GM12878 (cell line): ENCODE results near the gene SEBOX. TPM values are rescaled to one million over a fixed set of nuclear protein-coding genes. Genes with fewer than 3 reads are reported as not detected.

ENCODE experiments used
- BACH1 ChIP-seq: fragments of 450-650 bp; IDR thresholded peaks from 2 replicates; pipeline ENCODE4 v1.6.1; 2017; ENCODE audit warnings: mild to moderate bottlenecking, borderline replicate concordance
- BHLHE40 ChIP-seq, 2 experiments: fragments of 450-650 bp in 1 of 2; IDR thresholded peaks; 2 replicates each; pipeline ENCODE4 v1.6.1; 2011 to 2017; ENCODE audit warnings: low read depth in 2 of 2, borderline replicate concordance in 1 of 2, improper control_type of control experiment in 1 of 2, low read length in 1 of 2, mild to moderate bottlenecking in 1 of 2
- CHD2 ChIP-seq: IDR thresholded peaks from 2 replicates; pipeline ENCODE4 v1.6.1; 2011; ENCODE audit warnings: low read depth, low read length, improper control_type of control experiment, borderline replicate concordance
- EGR1 ChIP-seq, 2 experiments: IDR thresholded peaks; 1 replicate in 1 of 2; 2 replicates in 1 of 2; pipeline ENCODE4 v1.6.1; 2011 to 2012; ENCODE audit warnings: low read depth in 2 of 2, low read length in 2 of 2, borderline replicate concordance in 1 of 2, mild to moderate bottlenecking in 1 of 2, moderate library complexity in 1 of 2
- HDAC2 ChIP-seq: fragments of 200-600 bp; sonication (generic); IDR thresholded peaks from 2 replicates; pipeline ENCODE4 v1.6.1; 2017
- LARP7 ChIP-seq: fragments of 450-650 bp; IDR thresholded peaks from 2 replicates; pipeline ENCODE4 v1.6.1; 2017; ENCODE audit warnings: mild to moderate bottlenecking
- MEF2A ChIP-seq: IDR thresholded peaks from 2 replicates; pipeline ENCODE4 v1.6.1; 2011; ENCODE audit warnings: low read depth, mild to moderate bottlenecking, low read length, moderate library complexity; ENCODE audit not compliant: insufficient read depth
- PAX5 ChIP-seq: IDR thresholded peaks from 2 replicates; pipeline ENCODE4 v1.6.1; 2011; ENCODE audit warnings: low read depth, low read length, borderline replicate concordance
- POLR2AphosphoS2 ChIP-seq: IDR thresholded peaks from 2 replicates; pipeline ENCODE4 v1.6.1; 2011; ENCODE audit warnings: low read depth, mild to moderate bottlenecking, low read length, improper control_type of control experiment, moderate library complexity
- RB1 ChIP-seq: fragments of 450-650 bp; formaldehyde crosslinking; IDR thresholded peaks from 2 replicates; pipeline ENCODE4 v1.6.1; 2017; ENCODE audit warnings: mild to moderate bottlenecking, borderline replicate concordance
- SIN3A ChIP-seq: IDR thresholded peaks from 2 replicates; pipeline ENCODE4 v1.6.1; 2012; ENCODE audit warnings: low read depth, low read length, improper control_type of control experiment
- SMAD5 ChIP-seq: IDR thresholded peaks from 2 replicates; pipeline ENCODE4 v1.6.1; 2016; ENCODE audit warnings: antibody characterized with exemption, low read depth
- SRF ChIP-seq, 2 experiments: IDR thresholded peaks; 2 replicates each; pipeline ENCODE4 v1.6.1; 2011; ENCODE audit warnings: low read depth in 2 of 2, low read length in 2 of 2, mild to moderate bottlenecking in 1 of 2, moderate library complexity in 1 of 2
- TBL1XR1 ChIP-seq: IDR thresholded peaks from 2 replicates; pipeline ENCODE4 v1.6.1; 2012; ENCODE audit warnings: low read depth, low read length, improper control_type of control experiment
- TCF12 ChIP-seq: IDR thresholded peaks from 2 replicates; pipeline ENCODE4 v1.6.1; 2011; ENCODE audit warnings: low read depth, mild to moderate bottlenecking, low read length
- polyA plus RNA-seq, 11 experiments: library from polyadenylated mRNA; depleted of rRNA in 4 of 11; unstranded in 6 of 11; stranded (reverse) in 5 of 11; fragments of >200 nt; fragmentation: Nextera tagmentation in 4 of 11; fragmentation: Illumina TruSeq in 1 of 11; extraction: Ambion mirVana in 4 of 11; extraction: Trizol in 1 of 11; gene quantifications; 1 replicate in 1 of 11; 2 replicates in 10 of 11; pipeline versions ENCODE4 v1.2.1 to v1.2.3, GENCODE V29; 2011 to 2016; ENCODE audit warnings: inconsistent platforms in 2 of 11, missing spikeins in 2 of 11, low read depth in 1 of 11
- total RNA-seq, 4 experiments: library from RNA; depleted of rRNA in 3 of 4; stranded (reverse); fragments of >200 nt in 3 of 4; fragmentation: Illumina TruSeq in 1 of 4; extraction: Trizol in 1 of 4; gene quantifications; 2 replicates each; pipeline versions ENCODE4 v1.2.1 to v1.2.3, GENCODE V29; 2013 to 2021
- TF ChIP-seq, protein P1 (sequence below): IDR thresholded peaks from 2 replicates; pipeline ENCODE4 v1.6.1; 2011; ENCODE audit warnings: borderline replicate concordance, low read depth, mild to moderate bottlenecking, moderate library complexity, mixed read lengths, low read length; ENCODE audit not compliant: insufficient read depth; ENCODE audit errors: extremely low read length
- TF ChIP-seq, protein P2 (sequence below): IDR thresholded peaks from 2 replicates; pipeline ENCODE4 v1.6.1; 2011; ENCODE audit warnings: low read depth, low read length, improper control_type of control experiment, borderline replicate concordance
- TF ChIP-seq, protein P3 (sequence below): fragments of 450-650 bp; conservative IDR thresholded peaks from 2 replicates; pipeline ENCODE4 v1.6.1; 2017; ENCODE audit warnings: mild to moderate bottlenecking, moderate library complexity
- TF ChIP-seq, protein P4 (sequence below): IDR thresholded peaks from 2 replicates; pipeline ENCODE4 v1.6.1; 2011; ENCODE audit warnings: borderline replicate concordance, low read depth, mild to moderate bottlenecking, moderate library complexity, low read length; ENCODE audit not compliant: insufficient read depth, poor library complexity, severe bottlenecking
- TF ChIP-seq, protein P5 (sequence below): fragments of 450-650 bp; IDR thresholded peaks from 2 replicates; pipeline ENCODE4 v1.6.1; 2018; ENCODE audit warnings: mild to moderate bottlenecking, low read depth, moderate library complexity; ENCODE audit not compliant: partially characterized antibody

SEBOX gene
- total and polyA plus RNA-seq, 10 of the 15 experiments (the other 5 are each of a cell fraction or from before 2014, with no cell fraction given): not detected

DNA sequence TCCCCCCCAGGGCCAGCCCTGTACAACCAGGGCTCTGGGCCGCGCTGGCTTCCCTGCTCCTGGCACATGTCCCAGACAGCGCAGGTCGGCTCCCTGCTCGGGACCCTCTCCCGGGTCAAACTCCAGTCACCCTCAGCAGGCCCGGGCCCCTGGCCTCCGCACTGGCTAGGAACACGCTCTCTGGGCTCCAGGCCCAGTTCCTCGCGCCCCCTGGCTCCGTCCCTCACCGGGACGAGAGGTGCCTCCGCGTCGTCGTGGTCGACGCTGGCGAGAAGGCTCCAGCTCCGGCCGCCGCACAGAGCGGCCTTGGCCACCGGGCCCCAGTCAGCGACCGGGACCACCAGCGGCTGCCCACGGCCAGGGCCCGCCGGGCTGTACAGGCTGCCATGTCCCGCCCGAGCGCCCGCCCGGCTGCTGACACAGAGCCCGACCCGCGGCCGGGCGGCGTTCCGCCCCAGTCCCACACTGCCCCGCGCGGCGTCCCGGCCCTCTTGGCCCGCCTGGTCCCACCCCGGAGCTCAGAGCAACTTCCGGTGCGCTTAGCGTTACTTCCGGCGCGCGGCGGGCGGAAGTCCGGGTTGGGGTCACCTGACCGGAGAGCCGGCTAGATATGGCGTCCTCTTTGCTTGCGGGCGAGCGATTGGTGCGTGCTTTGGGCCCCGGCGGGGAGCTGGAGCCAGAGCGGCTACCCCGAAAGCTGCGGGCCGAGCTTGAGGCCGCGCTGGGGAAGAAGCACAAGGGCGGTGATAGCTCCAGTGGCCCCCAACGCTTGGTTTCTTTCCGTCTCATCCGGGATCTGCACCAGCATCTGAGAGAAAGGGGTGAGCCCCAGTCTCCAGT, 7.7 kb downstream of the SEBOX start, which contains the start of gene POLDIP2 (continued):
- TF ChIP-seq, protein P1, sequence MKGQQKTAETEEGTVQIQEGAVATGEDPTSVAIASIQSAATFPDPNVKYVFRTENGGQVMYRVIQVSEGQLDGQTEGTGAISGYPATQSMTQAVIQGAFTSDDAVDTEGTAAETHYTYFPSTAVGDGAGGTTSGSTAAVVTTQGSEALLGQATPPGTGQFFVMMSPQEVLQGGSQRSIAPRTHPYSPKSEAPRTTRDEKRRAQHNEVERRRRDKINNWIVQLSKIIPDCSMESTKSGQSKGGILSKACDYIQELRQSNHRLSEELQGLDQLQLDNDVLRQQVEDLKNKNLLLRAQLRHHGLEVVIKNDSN: peak; percentile 91
- peak; percentile 82; the same call in 1 of the 2 replicates for TF ChIP-seq RB1
- TF ChIP-seq TCF12: no peak
- TF ChIP-seq BACH1: peak; percentile 86
- TF ChIP-seq BHLHE40 (IDR thresholded peaks at IDR 0.05; ENCODE audit: borderline replicate concordance in 1 of 2, low read depth in 2 of 2, low read length in 1 of 2): peak; percentile 61 to 76; a peak in 3 of 4 replicates
- TF ChIP-seq SMAD5: peak; percentile 21; the same call in 1 of the 2 replicates
- TF ChIP-seq SRF (IDR thresholded peaks at IDR 0.05; ENCODE audit: low read depth in 2 of 2, low read length in 2 of 2): peak; percentile 36 to 80; a peak in 3 of 4 replicates
- TF ChIP-seq, protein P2, sequence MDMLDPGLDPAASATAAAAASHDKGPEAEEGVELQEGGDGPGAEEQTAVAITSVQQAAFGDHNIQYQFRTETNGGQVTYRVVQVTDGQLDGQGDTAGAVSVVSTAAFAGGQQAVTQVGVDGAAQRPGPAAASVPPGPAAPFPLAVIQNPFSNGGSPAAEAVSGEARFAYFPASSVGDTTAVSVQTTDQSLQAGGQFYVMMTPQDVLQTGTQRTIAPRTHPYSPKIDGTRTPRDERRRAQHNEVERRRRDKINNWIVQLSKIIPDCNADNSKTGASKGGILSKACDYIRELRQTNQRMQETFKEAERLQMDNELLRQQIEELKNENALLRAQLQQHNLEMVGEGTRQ: peak; percentile 80
- TF ChIP-seq TBL1XR1: peak; percentile 44; the same call in 1 of the 2 replicates
- TF ChIP-seq MEF2A: 0 out of 2 replicates have a peak, but pooled peaks have one; percentile 47
- TF ChIP-seq PAX5: no peak
- TF ChIP-seq EGR1 (IDR thresholded peaks at IDR 0.05; ENCODE audit: borderline replicate concordance in 1 of 2, low read depth in 2 of 2, low read length in 2 of 2): peak; percentile 52 to 69; a peak in 2 of 3 replicates
- peak; percentile 97 for TF ChIP-seq HDAC2
- TF ChIP-seq, protein P3, sequence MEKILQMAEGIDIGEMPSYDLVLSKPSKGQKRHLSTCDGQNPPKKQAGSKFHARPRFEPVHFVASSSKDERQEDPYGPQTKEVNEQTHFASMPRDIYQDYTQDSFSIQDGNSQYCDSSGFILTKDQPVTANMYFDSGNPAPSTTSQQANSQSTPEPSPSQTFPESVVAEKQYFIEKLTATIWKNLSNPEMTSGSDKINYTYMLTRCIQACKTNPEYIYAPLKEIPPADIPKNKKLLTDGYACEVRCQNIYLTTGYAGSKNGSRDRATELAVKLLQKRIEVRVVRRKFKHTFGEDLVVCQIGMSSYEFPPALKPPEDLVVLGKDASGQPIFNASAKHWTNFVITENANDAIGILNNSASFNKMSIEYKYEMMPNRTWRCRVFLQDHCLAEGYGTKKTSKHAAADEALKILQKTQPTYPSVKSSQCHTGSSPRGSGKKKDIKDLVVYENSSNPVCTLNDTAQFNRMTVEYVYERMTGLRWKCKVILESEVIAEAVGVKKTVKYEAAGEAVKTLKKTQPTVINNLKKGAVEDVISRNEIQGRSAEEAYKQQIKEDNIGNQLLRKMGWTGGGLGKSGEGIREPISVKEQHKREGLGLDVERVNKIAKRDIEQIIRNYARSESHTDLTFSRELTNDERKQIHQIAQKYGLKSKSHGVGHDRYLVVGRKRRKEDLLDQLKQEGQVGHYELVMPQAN: peak; percentile 79
- peak; percentile 74; the same call in 1 of the 2 replicates for TF ChIP-seq CHD2
- TF ChIP-seq SIN3A: peak; percentile 94
- TF ChIP-seq, protein P4, sequence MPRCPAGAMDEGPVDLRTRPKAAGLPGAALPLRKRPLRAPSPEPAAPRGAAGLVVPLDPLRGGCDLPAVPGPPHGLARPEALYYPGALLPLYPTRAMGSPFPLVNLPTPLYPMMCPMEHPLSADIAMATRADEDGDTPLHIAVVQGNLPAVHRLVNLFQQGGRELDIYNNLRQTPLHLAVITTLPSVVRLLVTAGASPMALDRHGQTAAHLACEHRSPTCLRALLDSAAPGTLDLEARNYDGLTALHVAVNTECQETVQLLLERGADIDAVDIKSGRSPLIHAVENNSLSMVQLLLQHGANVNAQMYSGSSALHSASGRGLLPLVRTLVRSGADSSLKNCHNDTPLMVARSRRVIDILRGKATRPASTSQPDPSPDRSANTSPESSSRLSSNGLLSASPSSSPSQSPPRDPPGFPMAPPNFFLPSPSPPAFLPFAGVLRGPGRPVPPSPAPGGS: no peak
- TF ChIP-seq, protein P5, sequence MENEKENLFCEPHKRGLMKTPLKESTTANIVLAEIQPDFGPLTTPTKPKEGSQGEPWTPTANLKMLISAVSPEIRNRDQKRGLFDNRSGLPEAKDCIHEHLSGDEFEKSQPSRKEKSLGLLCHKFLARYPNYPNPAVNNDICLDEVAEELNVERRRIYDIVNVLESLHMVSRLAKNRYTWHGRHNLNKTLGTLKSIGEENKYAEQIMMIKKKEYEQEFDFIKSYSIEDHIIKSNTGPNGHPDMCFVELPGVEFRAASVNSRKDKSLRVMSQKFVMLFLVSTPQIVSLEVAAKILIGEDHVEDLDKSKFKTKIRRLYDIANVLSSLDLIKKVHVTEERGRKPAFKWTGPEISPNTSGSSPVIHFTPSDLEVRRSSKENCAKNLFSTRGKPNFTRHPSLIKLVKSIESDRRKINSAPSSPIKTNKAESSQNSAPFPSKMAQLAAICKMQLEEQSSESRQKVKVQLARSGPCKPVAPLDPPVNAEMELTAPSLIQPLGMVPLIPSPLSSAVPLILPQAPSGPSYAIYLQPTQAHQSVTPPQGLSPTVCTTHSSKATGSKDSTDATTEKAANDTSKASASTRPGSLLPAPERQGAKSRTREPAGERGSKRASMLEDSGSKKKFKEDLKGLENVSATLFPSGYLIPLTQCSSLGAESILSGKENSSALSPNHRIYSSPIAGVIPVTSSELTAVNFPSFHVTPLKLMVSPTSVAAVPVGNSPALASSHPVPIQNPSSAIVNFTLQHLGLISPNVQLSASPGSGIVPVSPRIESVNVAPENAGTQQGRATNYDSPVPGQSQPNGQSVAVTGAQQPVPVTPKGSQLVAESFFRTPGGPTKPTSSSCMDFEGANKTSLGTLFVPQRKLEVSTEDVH: peak; percentile 84
- peak; percentile 79 for TF ChIP-seq LARP7
- peak; percentile 67; the same call in 1 of the 2 replicates for TF ChIP-seq POLR2AphosphoS2
